DMS 273 treated with DMSO at 0.1 percent for 48 hours (cell line): ENCODE measurements around the gene HSPA12A.

Source experiments
- DNase-seq: peaks from one replicate; lab custom pipeline; 2025; lab: John Stamatoyannopoulos, UW

Gene HSPA12A

GRCh38 chr10:116771101-116771958, 29.0 kb upstream of the HSPA12A start:
- DNase-seq, result no peak

GRCh38 chr10:116770281-116770680, 27.9 kb upstream of the HSPA12A start:
- DNase-seq, result no peak

GRCh38 chr10:116769791-116770190, 27.4 kb upstream of the HSPA12A start:
- no peak for DNase-seq

GRCh38 chr10:116769368-116769767, 27.0 kb upstream of the HSPA12A start:
- no peak for DNase-seq

- no peak for DNase-seq
These were observed 26.4 kb upstream of the HSPA12A start for GRCh38 chr10:116768786-116769185.

GRCh38 chr10:116766837-116767634, 24.7 kb upstream of the HSPA12A start:
- DNase-seq, result no peak

GRCh38 chr10:116766241-116766827, 24.0 kb upstream of the HSPA12A start:
- DNase-seq, result no peak

GRCh38 chr10:116765648-116766081, 23.3 kb upstream of the HSPA12A start:
- no peak for DNase-seq

GRCh38 chr10:116764979-116765378, 22.6 kb upstream of the HSPA12A start:
- no peak for DNase-seq

GRCh38 chr10:116763440-116763839, 21.1 kb upstream of the HSPA12A start:
- DNase-seq, result no peak

- DNase-seq, result no peak
These were observed 19.5 kb upstream of the HSPA12A start for GRCh38 chr10:116761883-116762282.

GRCh38 chr10:116760919-116761318, 18.6 kb upstream of the HSPA12A start:
- no peak for DNase-seq

GRCh38 chr10:116757246-116757645, 14.9 kb upstream of the HSPA12A start:
- DNase-seq, result no peak

- no peak for DNase-seq
These were observed 13.9 kb upstream of the HSPA12A start for GRCh38 chr10:116756277-116756676.

- peak; percentile 41 for DNase-seq
These were observed 11.4 kb upstream of the HSPA12A start for GRCh38 chr10:116753759-116754158.

- DNase-seq, result no peak
These were observed 10.8 kb upstream of the HSPA12A start for GRCh38 chr10:116752969-116753665.

- no peak for DNase-seq
These were observed 10.2 kb upstream of the HSPA12A start for GRCh38 chr10:116752563-116752962.

- DNase-seq, result no peak
These were observed 6.1 kb upstream of the HSPA12A start for GRCh38 chr10:116748471-116748870.

GRCh38 chr10:116748041-116748440, 5.7 kb upstream of the HSPA12A start:
- no peak for DNase-seq

- no peak for DNase-seq
These were observed 5.0 kb upstream of the HSPA12A start for GRCh38 chr10:116747325-116747724.

GRCh38 chr10:116744885-116745284, 2.5 kb upstream of the HSPA12A start:
- no peak for DNase-seq

GRCh38 chr10:116744163-116744753, 1.9 kb upstream of the HSPA12A start:
- no peak for DNase-seq
